Measurements from ENCODE around the gene SESN1.

Gene SESN1

GRCh38 chr6:108958900-108959770, 135.5 kb downstream of the SESN1 start:
- Histone ChIP-seq H3K36me3 (ENCODE audit: low read depth) (no peaks in the 10 kb centered on the region), H3K4me3 (ENCODE audit: severe bottlenecking) (no peak overlapping the region), H3K9me3 (ENCODE audit: severe bottlenecking) (no peaks in the 10 kb centered on the region), H3K27ac (ENCODE audit: poor library complexity, severe bottlenecking) (no peak overlapping the region), H3K4me1 (ENCODE audit: insufficient read depth, poor library complexity, severe bottlenecking) (no peaks in the 10 kb centered on the region), H3K27me3 (ENCODE audit: insufficient read depth, poor library complexity, severe bottlenecking) (no peaks in the 10 kb centered on the region)
- TF ChIP-seq, protein P1, sequence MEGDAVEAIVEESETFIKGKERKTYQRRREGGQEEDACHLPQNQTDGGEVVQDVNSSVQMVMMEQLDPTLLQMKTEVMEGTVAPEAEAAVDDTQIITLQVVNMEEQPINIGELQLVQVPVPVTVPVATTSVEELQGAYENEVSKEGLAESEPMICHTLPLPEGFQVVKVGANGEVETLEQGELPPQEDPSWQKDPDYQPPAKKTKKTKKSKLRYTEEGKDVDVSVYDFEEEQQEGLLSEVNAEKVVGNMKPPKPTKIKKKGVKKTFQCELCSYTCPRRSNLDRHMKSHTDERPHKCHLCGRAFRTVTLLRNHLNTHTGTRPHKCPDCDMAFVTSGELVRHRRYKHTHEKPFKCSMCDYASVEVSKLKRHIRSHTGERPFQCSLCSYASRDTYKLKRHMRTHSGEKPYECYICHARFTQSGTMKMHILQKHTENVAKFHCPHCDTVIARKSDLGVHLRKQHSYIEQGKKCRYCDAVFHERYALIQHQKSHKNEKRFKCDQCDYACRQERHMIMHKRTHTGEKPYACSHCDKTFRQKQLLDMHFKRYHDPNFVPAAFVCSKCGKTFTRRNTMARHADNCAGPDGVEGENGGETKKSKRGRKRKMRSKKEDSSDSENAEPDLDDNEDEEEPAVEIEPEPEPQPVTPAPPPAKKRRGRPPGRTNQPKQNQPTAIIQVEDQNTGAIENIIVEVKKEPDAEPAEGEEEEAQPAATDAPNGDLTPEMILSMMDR (IDR thresholded peaks at IDR 0.05; ENCODE audit: poor library complexity, severe bottlenecking), result no peak
- DNase-seq (ENCODE audit: low spot score) (no peak), ATAC-seq (ENCODE audit: low read depth) (no peak)

DNA sequence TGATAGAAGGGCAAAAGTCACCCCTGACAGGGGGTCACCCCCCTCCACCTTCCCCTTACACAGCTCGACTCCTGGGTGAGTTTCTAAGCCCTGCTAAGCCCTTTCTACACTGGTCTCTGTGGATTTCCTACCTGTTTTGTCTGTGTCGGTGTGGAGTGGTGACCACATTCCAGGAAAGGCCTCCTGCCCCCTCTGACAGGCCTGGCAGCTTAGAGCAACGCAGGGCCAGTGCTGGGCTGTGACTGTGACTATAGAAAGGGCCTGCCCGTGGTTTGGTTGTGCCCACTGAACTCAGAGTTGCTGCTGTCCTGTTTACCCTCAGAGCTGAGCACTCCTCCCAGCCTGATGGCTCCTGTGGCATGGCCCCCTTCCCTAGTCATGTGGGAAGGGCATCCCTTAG, 137.4 kb downstream of the SESN1 start:
- H3K36me3 ChIP-seq (ENCODE audit: low read depth), result no peaks in the 10 kb centered on the region
- TF ChIP-seq, protein P1 (IDR thresholded peaks at IDR 0.05; ENCODE audit: poor library complexity, severe bottlenecking), result no peak
- no peaks in the 10 kb centered on the region for H3K9me3 ChIP-seq (ENCODE audit: severe bottlenecking)
- DNase-seq (ENCODE audit: low spot score) (no peak), ATAC-seq (ENCODE audit: low read depth) (no peak)
- no peak overlapping the region for H3K27ac ChIP-seq (ENCODE audit: poor library complexity, severe bottlenecking)
- H3K4me1 ChIP-seq (ENCODE audit: insufficient read depth, poor library complexity, severe bottlenecking), result no peaks in the 10 kb centered on the region
- H3K4me3 ChIP-seq (ENCODE audit: severe bottlenecking), result no peak overlapping the region
- H3K27me3 ChIP-seq (ENCODE audit: insufficient read depth, poor library complexity, severe bottlenecking), result no peaks in the 10 kb centered on the region

DNA sequence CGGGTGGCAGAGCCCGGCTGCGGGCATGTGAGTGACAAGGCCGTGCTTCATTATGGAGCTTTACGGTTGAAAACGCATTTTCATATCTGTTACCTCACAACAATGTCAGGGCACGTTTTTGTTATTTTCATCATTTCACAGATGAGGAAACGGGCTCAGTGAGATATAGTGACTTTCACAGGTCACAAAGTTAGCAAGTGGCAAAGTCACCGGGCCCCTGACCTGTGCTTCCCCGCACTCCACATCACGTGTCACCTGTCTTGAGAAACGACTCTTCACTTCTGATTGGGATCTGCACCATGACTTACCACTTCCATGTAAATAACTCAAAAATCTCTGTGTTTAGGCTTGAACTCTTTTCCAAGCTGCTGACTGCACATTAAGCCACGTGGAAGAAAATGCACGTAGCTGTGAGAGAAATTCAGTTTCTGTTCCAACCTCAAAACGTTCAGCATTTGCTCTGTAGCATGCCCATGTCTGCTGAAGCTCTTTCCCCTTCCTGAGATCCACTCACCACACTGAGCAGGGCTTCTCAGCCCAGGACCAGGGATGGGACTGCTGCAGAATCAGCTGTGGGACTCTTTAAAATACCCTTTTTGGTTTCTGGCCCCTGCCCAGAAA, 139.2 kb downstream of the SESN1 start:
- DNase-seq (ENCODE audit: low spot score), result no peak
- Histone ChIP-seq H3K27me3 (ENCODE audit: insufficient read depth, poor library complexity, severe bottlenecking) (no peaks in the 10 kb centered on the region), H3K27ac (ENCODE audit: poor library complexity, severe bottlenecking) (no peak overlapping the region), H3K36me3 (ENCODE audit: low read depth) (no peaks in the 10 kb centered on the region), H3K4me1 (ENCODE audit: insufficient read depth, poor library complexity, severe bottlenecking) (peaks cover 12% of the 10 kb centered on the region), H3K4me3 (ENCODE audit: severe bottlenecking) (no peak overlapping the region), H3K9me3 (ENCODE audit: severe bottlenecking) (no peaks in the 10 kb centered on the region)
- TF ChIP-seq, protein P1 (IDR thresholded peaks at IDR 0.05; ENCODE audit: poor library complexity, severe bottlenecking), result no peak
- no peak for ATAC-seq (ENCODE audit: low read depth)

DNA sequence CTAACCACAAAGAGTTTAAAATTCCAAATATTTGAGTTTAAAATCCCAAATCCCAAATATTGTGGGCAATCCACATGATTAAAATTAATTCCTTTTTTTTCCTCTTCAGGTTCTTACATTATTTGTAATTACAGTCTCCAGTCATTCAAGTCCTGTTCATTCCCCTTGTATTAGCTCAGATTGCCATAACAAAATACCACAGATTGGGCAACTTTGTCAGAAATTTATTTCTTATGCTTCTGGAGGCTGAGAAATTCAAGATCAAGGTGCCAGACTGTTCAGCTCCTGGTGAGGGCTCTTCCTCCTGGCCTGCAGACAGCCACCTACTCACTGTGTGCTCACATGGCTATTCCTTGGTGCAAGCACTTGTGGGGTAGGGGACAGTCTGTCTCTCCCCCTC, 141.0 kb downstream of the SESN1 start:
- peaks cover 17% of the 10 kb centered on the region for H3K4me1 ChIP-seq (ENCODE audit: insufficient read depth, poor library complexity, severe bottlenecking)
- no peak for DNase-seq (ENCODE audit: low spot score)
- no peaks in the 10 kb centered on the region for H3K27me3 ChIP-seq (ENCODE audit: insufficient read depth, poor library complexity, severe bottlenecking)
- no peak for ATAC-seq (ENCODE audit: low read depth)
- TF ChIP-seq, protein P1 (IDR thresholded peaks at IDR 0.05; ENCODE audit: poor library complexity, severe bottlenecking), result no peak
- no peak overlapping the region for H3K4me3 ChIP-seq (ENCODE audit: severe bottlenecking)
- H3K9me3 ChIP-seq (ENCODE audit: severe bottlenecking), result no peaks in the 10 kb centered on the region
- no peaks in the 10 kb centered on the region for H3K36me3 ChIP-seq (ENCODE audit: low read depth)
- no peak overlapping the region for H3K27ac ChIP-seq (ENCODE audit: poor library complexity, severe bottlenecking)

All from RWPE2 (cell line).